Astrocyte (in vitro differentiated cells and primary cell): ENCODE data around the gene ZNF609. TPM values are rescaled to one million over a fixed set of nuclear protein-coding genes. Genes with fewer than 3 reads are reported as not detected.

Experiments
- DNase-seq: peaks from one replicate; pipeline ENCODE4 v3.0.0-alpha.2; 2010; ENCODE audit warnings: low read depth
- FAIRE-seq: peaks from 2 replicates; lab custom pipeline; 2011; peaks lifted over from hg19 to GRCh38; lab: Jason Lieb, UNC
- H2AFZ ChIP-seq: 2 replicates; pipeline ENCODE4 v1.6.0; 2012; ENCODE audit warnings: low read depth, low read length, inconsistent platforms
- H3K27ac ChIP-seq: 2 replicates; pipeline ENCODE4 v1.5.1; 2011; ENCODE audit warnings: low read depth, low read length, inconsistent platforms
- H3K27me3 ChIP-seq: 2 replicates; pipeline ENCODE4 v1.6.0; 2011; ENCODE audit warnings: low read length, inconsistent platforms; ENCODE audit not compliant: insufficient read depth
- H3K36me3 ChIP-seq: 2 replicates; pipeline ENCODE4 v1.5.1; 2011; ENCODE audit warnings: low read length, inconsistent platforms; ENCODE audit not compliant: insufficient read depth
- H3K4me1 ChIP-seq: 2 replicates; pipeline ENCODE4 v1.5.1; 2011; ENCODE audit warnings: low read length, inconsistent platforms; ENCODE audit not compliant: insufficient read depth
- H3K4me2 ChIP-seq: 2 replicates; pipeline ENCODE4 v1.6.0; 2012; ENCODE audit warnings: low read length, inconsistent platforms
- H3K4me3 ChIP-seq: 2 replicates; pipeline ENCODE4 v1.5.1; 2011; ENCODE audit warnings: low read depth, mild to moderate bottlenecking, low read length, inconsistent platforms; ENCODE audit not compliant: insufficient read depth
- H3K79me2 ChIP-seq: 2 replicates; pipeline ENCODE4 v1.6.0; 2012; ENCODE audit warnings: mild to moderate bottlenecking, low read length, inconsistent platforms; ENCODE audit not compliant: insufficient read depth
- H3K9ac ChIP-seq: 2 replicates; pipeline ENCODE4 v1.6.0; 2012; ENCODE audit warnings: mild to moderate bottlenecking, low read length, inconsistent platforms
- H3K9me3 ChIP-seq: 2 replicates; pipeline ENCODE4 v1.5.1; 2012; ENCODE audit warnings: low read depth, mild to moderate bottlenecking, low read length, inconsistent platforms; ENCODE audit not compliant: insufficient read depth
- H4K20me1 ChIP-seq: 2 replicates; pipeline ENCODE4 v1.6.0; 2012; ENCODE audit warnings: low read length, inconsistent platforms; ENCODE audit not compliant: insufficient read depth
- H3K27ac Mint-ChIP-seq: one replicate; pipeline ENCODE4 v1.8.0; 2021; ENCODE audit warnings: mild to moderate bottlenecking, mixed read lengths; ENCODE audit not compliant: unreplicated experiment
- H3K27me3 Mint-ChIP-seq: one replicate; pipeline ENCODE4 v1.8.0; 2021; ENCODE audit warnings: low read depth, mixed read lengths; ENCODE audit not compliant: unreplicated experiment
- H3K36me3 Mint-ChIP-seq: one replicate; pipeline ENCODE4 v1.8.0; 2021; ENCODE audit warnings: low read depth, mixed read lengths; ENCODE audit not compliant: unreplicated experiment
- H3K4me1 Mint-ChIP-seq: one replicate; pipeline ENCODE4 v1.8.0; 2021; ENCODE audit warnings: low read depth, mixed read lengths; ENCODE audit not compliant: unreplicated experiment
- H3K4me3 Mint-ChIP-seq: one replicate; pipeline ENCODE4 v1.8.0; 2021; ENCODE audit warnings: mild to moderate bottlenecking, moderate library complexity, mixed read lengths; ENCODE audit not compliant: unreplicated experiment
- H3K9me3 Mint-ChIP-seq: one replicate; pipeline ENCODE4 v1.8.0; 2021; ENCODE audit warnings: mild to moderate bottlenecking, mixed read lengths; ENCODE audit not compliant: unreplicated experiment
- CTCF ChIP-seq: IDR thresholded peaks from 2 replicates; pipeline ENCODE4 v1.5.1; 2011; ENCODE audit warnings: low read depth, mild to moderate bottlenecking, inconsistent platforms, low read length, moderate library complexity; ENCODE audit not compliant: insufficient read depth
- EZH2 ChIP-seq: IDR thresholded peaks from 2 replicates; pipeline ENCODE4 v1.6.1; 2012; ENCODE audit warnings: mild to moderate bottlenecking, low read length, inconsistent platforms; ENCODE audit not compliant: insufficient read depth
- total RNA-seq: library from RNA; stranded (reverse); gene quantifications from 2 replicates; pipeline ENCODE4 v1.2.1, GENCODE V29; 2021

The ZNF609 gene
- total RNA-seq, 1 donor from 2014 or later: 38.5 TPM

- Mint-ChIP-seq H3K4me1 (peaks cover 9% of the 10 kb centered on the region), H3K9me3 (no peaks in the 10 kb centered on the region), H3K27ac (peak overlapping the region; percentile 58), H3K27me3 (no peaks in the 10 kb centered on the region), H3K4me3 (no peak overlapping the region), H3K36me3 (no peaks in the 10 kb centered on the region)
- no peaks in the 10 kb centered on the region for H3K27me3 ChIP-seq
- H3K79me2 ChIP-seq: peaks cover 79% of the 10 kb centered on the region
- H4K20me1 ChIP-seq: peaks cover 61% of the 10 kb centered on the region
- H3K9ac ChIP-seq: no peak overlapping the region
- no peaks in the 10 kb centered on the region for H3K36me3 ChIP-seq
- no peak for FAIRE-seq
- H3K4me1 ChIP-seq: no peaks in the 10 kb centered on the region
- no peak for DNase-seq
- H3K9me3 ChIP-seq: no peaks in the 10 kb centered on the region
- TF ChIP-seq CTCF (no peak), EZH2 (no peak)
- no peak overlapping the region for H3K27ac ChIP-seq
- no peak overlapping the region for H3K4me2 ChIP-seq
- no peak overlapping the region for H3K4me3 ChIP-seq
- H2AFZ ChIP-seq: no peak overlapping the region
These were observed 16.2 kb downstream of the ZNF609 start for GRCh38 chr15:64476550-64476949.

GRCh38 chr15:64478863-64479262 is 18.5 kb downstream of the ZNF609 start:
- Mint-ChIP-seq H3K4me1 (peaks cover 9% of the 10 kb centered on the region), H3K4me3 (no peak overlapping the region), H3K27me3 (no peaks in the 10 kb centered on the region), H3K36me3 (peaks cover 1% of the 10 kb centered on the region), H3K27ac (no peak overlapping the region), H3K9me3 (no peaks in the 10 kb centered on the region)
- no peak for DNase-seq
- no peak overlapping the region for H2AFZ ChIP-seq
- H3K9ac ChIP-seq: no peak overlapping the region
- no peaks in the 10 kb centered on the region for H3K27me3 ChIP-seq
- H3K4me1 ChIP-seq: no peaks in the 10 kb centered on the region
- H3K4me3 ChIP-seq: no peak overlapping the region
- H3K27ac ChIP-seq: no peak overlapping the region
- no peaks in the 10 kb centered on the region for H3K36me3 ChIP-seq
- H3K9me3 ChIP-seq: no peaks in the 10 kb centered on the region
- no peak for FAIRE-seq
- H3K79me2 ChIP-seq: peaks cover 81% of the 10 kb centered on the region
- H4K20me1 ChIP-seq: peaks cover 62% of the 10 kb centered on the region
- H3K4me2 ChIP-seq: no peak overlapping the region
- TF ChIP-seq EZH2 (no peak), CTCF (no peak)

- H3K9me3 ChIP-seq: no peaks in the 10 kb centered on the region
- no peak overlapping the region for H3K27ac ChIP-seq
- no peak for TF ChIP-seq CTCF
- TF ChIP-seq EZH2: no peak
- Mint-ChIP-seq H3K4me3 (no peak overlapping the region), H3K4me1 (peaks cover 6% of the 10 kb centered on the region), H3K27ac (no peak overlapping the region), H3K9me3 (no peaks in the 10 kb centered on the region), H3K27me3 (no peaks in the 10 kb centered on the region), H3K36me3 (peaks cover 2% of the 10 kb centered on the region)
- no peak overlapping the region for H3K4me2 ChIP-seq
- H3K4me3 ChIP-seq: no peak overlapping the region
- no peaks in the 10 kb centered on the region for H3K36me3 ChIP-seq
- H2AFZ ChIP-seq: no peak overlapping the region
- H3K4me1 ChIP-seq: no peaks in the 10 kb centered on the region
- no peak for FAIRE-seq
- no peak overlapping the region for H3K9ac ChIP-seq
- H4K20me1 ChIP-seq: peaks cover 56% of the 10 kb centered on the region
- no peaks in the 10 kb centered on the region for H3K27me3 ChIP-seq
- peaks cover 79% of the 10 kb centered on the region for H3K79me2 ChIP-seq
- DNase-seq: no peak
These were observed 20.5 kb downstream of the ZNF609 start for GRCh38 chr15:64480891-64481290.
